H1 (cell line): Measurements from ENCODE around the gene RORB. TPM values are rescaled to one million over a fixed set of nuclear protein-coding genes. Genes with fewer than 3 reads are reported as not detected.

ENCODE experiments used
- CHD2 ChIP-seq: IDR thresholded peaks from 2 replicates; pipeline ENCODE4 v1.6.1; 2012; ENCODE audit warnings: low read length, improper control_type of control experiment
- JUN ChIP-seq: IDR thresholded peaks from 2 replicates; pipeline ENCODE4 v1.6.1; 2011; ENCODE audit warnings: low read depth, mild to moderate bottlenecking, improper control_type of control experiment, low read length
- KDM4A ChIP-seq: IDR thresholded peaks from one replicate; pipeline ENCODE4 v1.7.1; 2012; ENCODE audit warnings: low read depth, mild to moderate bottlenecking, moderate library complexity, low read length, inconsistent platforms; ENCODE audit not compliant: severe bottlenecking
- KDM5A ChIP-seq: fragments of 200-600 bp; IDR thresholded peaks from 2 replicates; pipeline ENCODE4 v1.7.1; 2012; ENCODE audit warnings: mild to moderate bottlenecking, low read length, inconsistent platforms, mixed read lengths
- POLR2AphosphoS5 ChIP-seq: IDR thresholded peaks from 2 replicates; pipeline ENCODE4 v1.6.1; 2011; ENCODE audit warnings: low read depth, low read length
- RBBP5 ChIP-seq: IDR thresholded peaks from 2 replicates; pipeline ENCODE4 v1.7.1; 2012; ENCODE audit warnings: low read depth, mild to moderate bottlenecking, inconsistent platforms, low read length, moderate library complexity, borderline replicate concordance
- SIRT6 ChIP-seq: IDR thresholded peaks from one replicate; pipeline ENCODE4 v1.7.1; 2012; ENCODE audit warnings: low read length, inconsistent platforms
- polyA plus RNA-seq, 7 experiments: library from polyadenylated mRNA; depleted of rRNA in 3 of 7; stranded (reverse) in 5 of 7; unstranded in 2 of 7; fragments of >200 nt in 5 of 7; fragments of 200-250 nt in 2 of 7; gene quantifications; 1 replicate in 5 of 7; 2 replicates in 1 of 7; 4 replicates in 1 of 7; pipeline versions ENCODE4 v1.2.1 to v1.2.3, GENCODE V29; 2011 to 2013; ENCODE audit warnings: missing spikeins in 2 of 7, mixed read lengths in 2 of 7
- total RNA-seq: library from RNA; stranded (reverse); fragmentation: NEBNext Ultra II Directional; extraction: Animal tissue kit (Norgen Biotek cat#: 25700); gene quantifications from 2 replicates; pipeline ENCODE4 v1.2.1, GENCODE V29; 2021
- TF ChIP-seq, protein P1 (sequence below): IDR thresholded peaks from 2 replicates; pipeline ENCODE4 v1.6.1; 2012; ENCODE audit warnings: inconsistent platforms

The RORB gene
- total and polyA plus RNA-seq, 2 of the 8 experiments (the other 6 are each of a cell fraction or from before 2014, with no cell fraction given), result 2.3 to 7.1 TPM

DNA sequence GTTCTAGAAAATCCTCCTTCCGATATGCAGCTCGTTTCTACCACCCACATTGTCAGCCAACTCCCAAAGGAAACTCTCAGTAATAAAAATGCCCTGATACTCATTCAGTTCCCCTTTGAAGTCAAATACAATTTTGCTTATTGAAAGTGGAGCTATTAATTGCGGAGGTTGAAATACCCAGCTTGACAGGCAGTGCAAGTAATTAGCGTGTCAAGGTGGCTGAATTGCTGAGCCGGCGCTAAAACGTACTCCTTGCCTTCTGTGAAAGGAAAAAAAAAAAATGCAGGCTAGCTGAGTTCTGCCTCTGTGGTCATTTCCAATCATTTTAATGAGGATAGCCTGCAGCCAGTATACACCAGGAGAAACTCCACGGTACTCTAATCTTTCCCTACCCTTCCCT, 165.5 kb downstream of the RORB start (continued):
- TF ChIP-seq SIRT6, result no peak
- TF ChIP-seq KDM5A, result no peak
- no peak for TF ChIP-seq JUN
- no peak for TF ChIP-seq RBBP5
- no peak for TF ChIP-seq POLR2AphosphoS5
- TF ChIP-seq KDM4A, result no peak
- no peak for TF ChIP-seq CHD2
- TF ChIP-seq, protein P1, sequence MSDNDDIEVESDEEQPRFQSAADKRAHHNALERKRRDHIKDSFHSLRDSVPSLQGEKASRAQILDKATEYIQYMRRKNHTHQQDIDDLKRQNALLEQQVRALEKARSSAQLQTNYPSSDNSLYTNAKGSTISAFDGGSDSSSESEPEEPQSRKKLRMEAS, result no peak
